Measurements from ENCODE around the gene PCDH8.
"Not testable (repeated sequence)": the region's sequence is repeated elsewhere in the genome, so short reads cannot be mapped to it uniquely, and the experiment has no call there.

Gene PCDH8

DNA sequence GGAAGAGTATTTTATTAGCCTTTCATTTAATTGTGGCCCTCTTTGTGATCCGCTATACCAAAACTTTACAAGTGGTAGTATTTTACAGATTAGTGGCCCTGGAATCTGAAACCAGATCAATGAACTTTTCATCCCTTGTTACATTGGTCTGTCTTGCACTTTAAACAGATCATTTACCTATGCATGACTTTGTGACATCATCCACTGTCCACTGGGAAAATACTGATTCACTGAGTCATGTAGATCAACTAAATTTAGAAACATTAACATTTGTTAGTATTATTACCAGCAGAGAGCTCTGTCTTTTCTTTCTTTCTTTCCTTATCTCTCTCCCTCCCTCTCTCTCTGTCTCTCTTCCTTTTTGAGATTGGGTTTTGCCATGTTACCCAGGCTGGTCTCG, 17.5 kb downstream of the PCDH8 start:
- no peak for DNase-seq (ENCODE audit: low read depth in 2 of 2)
- TF ChIP-seq, protein P1, sequence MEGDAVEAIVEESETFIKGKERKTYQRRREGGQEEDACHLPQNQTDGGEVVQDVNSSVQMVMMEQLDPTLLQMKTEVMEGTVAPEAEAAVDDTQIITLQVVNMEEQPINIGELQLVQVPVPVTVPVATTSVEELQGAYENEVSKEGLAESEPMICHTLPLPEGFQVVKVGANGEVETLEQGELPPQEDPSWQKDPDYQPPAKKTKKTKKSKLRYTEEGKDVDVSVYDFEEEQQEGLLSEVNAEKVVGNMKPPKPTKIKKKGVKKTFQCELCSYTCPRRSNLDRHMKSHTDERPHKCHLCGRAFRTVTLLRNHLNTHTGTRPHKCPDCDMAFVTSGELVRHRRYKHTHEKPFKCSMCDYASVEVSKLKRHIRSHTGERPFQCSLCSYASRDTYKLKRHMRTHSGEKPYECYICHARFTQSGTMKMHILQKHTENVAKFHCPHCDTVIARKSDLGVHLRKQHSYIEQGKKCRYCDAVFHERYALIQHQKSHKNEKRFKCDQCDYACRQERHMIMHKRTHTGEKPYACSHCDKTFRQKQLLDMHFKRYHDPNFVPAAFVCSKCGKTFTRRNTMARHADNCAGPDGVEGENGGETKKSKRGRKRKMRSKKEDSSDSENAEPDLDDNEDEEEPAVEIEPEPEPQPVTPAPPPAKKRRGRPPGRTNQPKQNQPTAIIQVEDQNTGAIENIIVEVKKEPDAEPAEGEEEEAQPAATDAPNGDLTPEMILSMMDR (IDR thresholded peaks at IDR 0.05; ENCODE audit: low read depth, low read length) = no peak
- no peak overlapping the region for H3K4me3 ChIP-seq (replicated peaks in 1 of 2; ENCODE audit: low read depth in 2 of 2, low read length in 2 of 2)

DNA sequence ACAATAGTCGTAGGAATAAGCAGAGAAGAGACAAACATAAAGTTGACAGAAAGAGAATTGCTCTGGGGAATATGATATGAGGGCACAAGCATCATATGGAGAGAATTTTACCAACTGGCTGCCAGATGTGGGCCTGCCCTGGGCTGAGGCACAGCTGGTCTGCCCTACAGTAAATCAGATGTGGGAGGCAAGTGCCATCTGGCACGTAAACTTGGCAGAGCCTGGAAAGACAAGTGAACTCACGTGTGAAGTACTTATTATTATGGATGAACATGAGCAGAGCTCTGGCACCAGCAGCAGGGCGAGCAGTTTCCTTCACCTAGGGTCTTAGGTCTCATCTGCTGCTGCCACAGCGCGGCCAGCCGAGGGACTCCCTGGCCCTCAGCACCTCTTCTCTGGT, 20.6 kb downstream of the PCDH8 start:
- TF ChIP-seq, protein P1 (IDR thresholded peaks at IDR 0.05; ENCODE audit: low read depth, low read length) = no peak
- DNase-seq (ENCODE audit: low read depth in 2 of 2) = no peak

DNA sequence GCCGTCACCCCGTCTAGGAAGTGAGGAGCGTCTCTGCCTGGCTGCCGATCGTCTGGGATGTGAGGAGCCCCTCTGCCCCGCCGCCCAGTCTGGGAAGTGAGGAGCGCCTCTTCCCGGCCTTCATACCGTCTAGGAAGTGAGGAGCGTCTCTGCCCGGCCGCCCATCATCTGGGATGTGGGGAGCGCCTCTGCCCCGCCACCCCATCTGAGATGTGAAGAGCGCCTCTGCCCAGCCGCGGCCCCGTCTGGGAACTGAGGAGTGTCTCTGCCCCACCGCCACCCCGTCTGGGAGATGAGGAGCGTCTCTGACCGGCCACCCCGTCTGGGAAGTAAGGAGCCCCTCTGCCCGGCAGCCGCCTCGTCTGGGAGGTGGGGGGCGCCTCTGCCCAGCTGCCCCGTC, 30.6 kb downstream of the PCDH8 start:
- not testable (repeated sequence) for DNase-seq (ENCODE audit: low read depth in 2 of 2); H3K4me3 ChIP-seq (replicated peaks in 1 of 2; ENCODE audit: low read depth in 2 of 2, low read length in 2 of 2)

More for the DNA sequence above, 20.6 kb downstream of the PCDH8 start:
- H3K4me3 ChIP-seq (replicated peaks in 1 of 2; ENCODE audit: low read depth in 2 of 2, low read length in 2 of 2) = no peak overlapping the region

DNA sequence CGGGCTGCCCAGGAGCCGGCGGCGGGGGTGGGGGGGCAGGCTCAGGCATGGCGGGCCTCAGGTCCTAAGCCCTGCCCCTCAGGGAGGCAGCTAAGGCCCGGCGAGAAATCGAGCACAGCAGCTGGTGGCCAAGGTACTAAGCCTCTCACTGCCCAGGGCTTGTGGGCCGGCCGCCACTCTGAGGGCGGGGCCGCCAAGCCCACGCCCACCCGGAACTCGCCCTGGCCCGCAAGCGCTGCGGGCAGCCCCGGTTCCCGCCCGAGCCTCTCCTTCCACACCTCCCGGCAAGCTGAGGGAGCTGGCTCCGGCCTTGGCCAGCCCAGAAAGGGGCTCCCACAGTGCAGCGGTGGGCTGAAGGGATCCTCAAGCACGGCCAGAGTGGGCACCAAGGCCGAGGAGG, 33.1 kb downstream of the PCDH8 start:
- H3K4me3 ChIP-seq (replicated peaks in 1 of 2; ENCODE audit: low read depth in 2 of 2, low read length in 2 of 2) = no peak overlapping the region
- DNase-seq (ENCODE audit: low read depth in 2 of 2) = no peak
- TF ChIP-seq, protein P1 (IDR thresholded peaks at IDR 0.05; ENCODE audit: low read depth, low read length) = no peak

DNA sequence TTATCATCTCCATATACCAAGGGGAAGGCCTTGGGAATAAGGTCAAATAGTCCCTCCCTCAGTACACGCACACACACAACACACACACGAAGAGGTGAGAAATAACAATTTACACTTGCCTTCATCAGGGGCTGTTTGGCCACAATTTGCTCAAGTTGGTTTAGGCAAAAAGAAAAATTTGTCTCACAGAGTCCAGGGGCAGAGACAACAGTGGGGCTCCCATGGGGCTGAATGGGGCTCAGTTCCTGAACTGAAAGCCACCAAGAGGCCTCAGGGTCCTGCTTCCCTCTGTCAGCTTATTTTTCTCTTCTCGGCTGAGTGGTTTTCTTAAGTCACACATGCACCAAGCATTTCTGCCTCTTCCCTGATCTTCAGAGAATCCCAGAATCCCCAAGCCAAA, 35.5 kb downstream of the PCDH8 start:
- TF ChIP-seq, protein P1 (IDR thresholded peaks at IDR 0.05; ENCODE audit: low read depth, low read length) = no peak

DNA sequence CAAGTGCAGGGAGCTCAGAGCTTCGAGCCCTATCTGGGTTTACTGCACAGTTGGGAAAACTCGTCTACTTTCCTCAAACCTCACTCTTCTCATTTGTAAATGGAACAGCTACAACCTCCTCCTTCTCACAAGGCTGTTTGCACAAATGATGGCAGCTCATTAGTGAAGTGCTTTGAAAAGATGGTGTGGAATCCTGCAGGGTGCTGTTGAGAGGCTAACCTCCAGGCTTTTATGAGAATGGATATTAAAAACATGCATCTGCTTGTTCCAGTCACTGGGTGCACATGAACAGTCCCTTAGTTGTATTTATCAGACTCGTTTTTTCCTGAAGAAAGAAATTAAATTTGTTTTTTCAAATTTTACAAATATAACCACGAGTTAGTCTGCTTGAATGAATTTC, 36.6 kb downstream of the PCDH8 start:
- TF ChIP-seq, protein P1 (IDR thresholded peaks at IDR 0.05; ENCODE audit: low read depth, low read length) = no peak
- H3K4me3 ChIP-seq (replicated peaks in 1 of 2; ENCODE audit: low read depth in 2 of 2, low read length in 2 of 2) = no peak overlapping the region
- DNase-seq (ENCODE audit: low read depth in 2 of 2) = no peak

More for the DNA sequence above, 35.5 kb downstream of the PCDH8 start:
- H3K4me3 ChIP-seq (replicated peaks in 1 of 2; ENCODE audit: low read depth in 2 of 2, low read length in 2 of 2) = no peak overlapping the region
- no peak for DNase-seq (ENCODE audit: low read depth in 2 of 2)

DNA sequence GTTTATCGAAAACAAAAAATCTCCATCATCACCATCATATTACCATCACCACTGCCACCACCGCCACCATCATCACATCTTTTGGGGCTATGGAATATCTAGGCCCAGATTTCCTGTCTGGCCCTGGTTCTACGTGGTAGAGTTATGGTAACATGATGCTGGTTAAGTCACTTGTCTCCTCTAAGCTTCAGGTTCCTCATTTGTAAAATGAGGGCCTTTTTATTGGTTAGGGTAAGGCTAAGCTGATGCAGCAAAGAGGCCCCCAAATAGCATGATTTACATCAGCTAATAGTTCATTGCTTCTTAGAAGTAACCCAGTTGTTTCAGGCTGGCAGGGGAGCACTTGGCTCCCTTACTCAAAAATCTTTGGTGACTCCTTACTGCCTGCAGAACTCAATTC, 37.9 kb downstream of the PCDH8 start:
- no peak for DNase-seq (ENCODE audit: low read depth in 2 of 2)
- H3K4me3 ChIP-seq (replicated peaks in 1 of 2; ENCODE audit: low read depth in 2 of 2, low read length in 2 of 2) = no peak overlapping the region
- TF ChIP-seq, protein P1 (IDR thresholded peaks at IDR 0.05; ENCODE audit: low read depth, low read length) = no peak

Data from cardiac fibroblast (primary cell).